HL-60/S4 treated with retinoic acid at 250 ng/mL for 4 days and 3 days (cell line): Measurements from ENCODE around the gene KANSL3.

ENCODE experiments used
- in situ Hi-C: fragments of 300-500 bp; cut with MboI; formaldehyde crosslinking; loops from 2 replicates; pipeline ENCODE4 v1.7.0; 2022; ENCODE audit warnings: low sequenced_read_pairs

The KANSL3 gene

GRCh38 chr2:96565111-96565510, 73.0 kb downstream of the KANSL3 start:
- in situ Hi-C loops: loop anchor here (25.0 kb wide), 1 partner anchor 153 kb away; no protein-coding TSS in a partner anchor

- in situ Hi-C loops: loop anchor here (25.0 kb wide), 1 partner anchor 152 kb away; no protein-coding TSS in a partner anchor
Observed at GRCh38 chr2:96564563-96564962, 73.5 kb downstream of the KANSL3 start.

- in situ Hi-C loops: loop anchor here (25.0 kb wide), 1 partner anchor 152 kb away; no protein-coding TSS in a partner anchor
Observed at GRCh38 chr2:96564026-96564425, 74.1 kb downstream of the KANSL3 start.

DNA sequence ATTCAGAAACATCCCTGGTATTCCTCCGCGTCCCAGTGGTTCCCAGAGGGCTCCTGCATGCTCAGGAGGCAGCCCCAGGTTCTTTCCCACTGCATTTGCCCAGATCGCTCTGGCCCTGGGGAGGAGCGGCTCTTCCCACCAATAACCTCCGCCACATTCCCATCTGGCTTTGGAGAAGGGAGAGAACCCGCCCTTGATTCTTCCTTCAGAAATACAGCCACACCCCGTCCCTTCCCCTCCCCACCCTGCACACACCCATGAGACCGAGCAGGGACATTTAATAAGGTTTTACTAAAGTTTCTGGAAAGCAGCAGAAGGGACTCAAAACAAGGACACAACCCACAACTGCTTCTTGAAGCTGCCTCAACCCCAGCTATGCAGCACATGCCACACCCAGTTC, 79.6 kb downstream of the KANSL3 start:
- in situ Hi-C loops: loop anchor here (25.0 kb wide), 1 partner anchor 146 kb away; no protein-coding TSS in a partner anchor

DNA sequence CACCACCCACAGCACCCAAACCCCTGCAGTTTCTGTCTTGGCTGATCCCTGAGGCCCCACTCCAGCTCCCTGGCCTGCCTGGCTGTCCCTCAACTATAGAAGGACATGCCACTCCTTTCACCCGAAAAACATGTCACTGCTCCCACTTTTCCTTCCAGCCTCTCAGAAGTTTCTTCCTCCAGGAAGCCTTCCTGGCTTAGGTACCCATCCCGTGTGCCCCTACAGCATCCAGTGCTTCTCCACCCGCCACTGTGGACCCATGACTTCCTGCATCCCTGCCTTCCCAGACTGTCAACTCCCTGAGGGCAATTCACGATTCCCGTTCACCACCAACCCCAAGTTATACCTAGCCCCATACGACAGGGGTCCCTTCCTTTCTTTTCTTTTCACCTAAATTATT, 80.1 kb downstream of the KANSL3 start:
- in situ Hi-C loops: loop anchor here (25.0 kb wide), 1 partner anchor 146 kb away; no protein-coding TSS in a partner anchor

DNA sequence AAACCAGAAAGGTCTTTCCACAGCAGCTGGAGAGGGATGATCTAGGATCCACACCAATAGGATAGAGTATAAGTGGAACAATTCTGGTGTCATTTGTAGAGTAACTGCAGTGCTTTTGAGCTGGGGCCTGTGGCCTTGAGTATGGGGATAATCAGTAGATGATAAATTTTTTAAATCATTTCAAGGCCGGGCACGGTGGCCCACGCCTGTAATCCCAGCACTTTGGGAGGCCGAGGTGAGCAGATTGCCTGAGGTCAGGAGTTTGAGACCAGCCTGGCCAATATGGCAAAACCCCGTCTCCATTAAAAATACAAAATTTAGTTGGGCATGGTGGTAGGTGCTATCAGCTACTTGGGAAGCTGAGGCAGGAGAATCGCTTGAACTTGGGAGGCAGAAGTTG, 80.7 kb downstream of the KANSL3 start:
- in situ Hi-C loops: loop anchor here (25.0 kb wide), 1 partner anchor 145 kb away; no protein-coding TSS in a partner anchor

DNA sequence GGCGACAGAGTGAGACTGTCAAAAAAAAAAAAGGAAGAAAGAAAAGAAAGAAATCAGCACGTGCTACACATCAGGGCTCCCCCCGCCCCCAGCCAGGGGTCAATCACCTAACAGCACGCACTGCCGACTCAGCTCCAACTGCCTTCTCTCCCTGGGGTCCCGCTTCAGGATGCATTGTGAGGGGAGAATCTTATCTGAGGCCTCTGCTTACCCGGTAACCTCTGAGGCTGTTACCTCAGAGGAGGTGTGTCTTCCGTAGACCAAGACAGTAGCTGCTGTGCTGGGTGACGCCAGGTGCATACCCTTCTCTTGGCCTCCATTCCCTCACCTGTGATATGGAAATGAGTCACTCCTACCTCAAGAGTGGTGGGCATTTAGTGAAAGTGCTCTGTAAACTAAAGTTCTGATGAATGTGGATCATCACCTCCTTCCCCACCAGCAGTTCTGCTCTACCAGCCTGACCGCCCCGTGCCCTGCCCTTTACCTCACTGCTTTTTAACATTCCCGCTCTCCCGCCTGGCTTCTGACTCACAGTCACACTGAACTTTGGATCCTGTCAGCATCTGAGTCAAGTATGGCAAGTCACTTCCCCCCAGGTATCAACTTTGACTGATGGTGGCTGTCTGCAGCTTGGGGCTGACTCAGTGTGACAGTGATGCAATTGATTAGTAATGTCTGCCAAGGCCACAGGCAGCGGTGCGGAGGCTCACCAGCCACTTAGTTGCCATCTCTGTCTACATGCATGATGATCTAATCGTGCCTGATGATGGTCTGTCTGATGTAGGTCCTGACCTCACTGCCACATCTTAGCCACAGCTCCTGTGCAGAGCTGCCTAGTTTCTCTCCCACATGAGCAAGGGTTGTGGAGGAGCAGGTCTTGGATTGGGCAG, 81.4 kb downstream of the KANSL3 start:
- in situ Hi-C loops: loop anchor here (25.0 kb wide), 1 partner anchor 144 kb away; no protein-coding TSS in a partner anchor

DNA sequence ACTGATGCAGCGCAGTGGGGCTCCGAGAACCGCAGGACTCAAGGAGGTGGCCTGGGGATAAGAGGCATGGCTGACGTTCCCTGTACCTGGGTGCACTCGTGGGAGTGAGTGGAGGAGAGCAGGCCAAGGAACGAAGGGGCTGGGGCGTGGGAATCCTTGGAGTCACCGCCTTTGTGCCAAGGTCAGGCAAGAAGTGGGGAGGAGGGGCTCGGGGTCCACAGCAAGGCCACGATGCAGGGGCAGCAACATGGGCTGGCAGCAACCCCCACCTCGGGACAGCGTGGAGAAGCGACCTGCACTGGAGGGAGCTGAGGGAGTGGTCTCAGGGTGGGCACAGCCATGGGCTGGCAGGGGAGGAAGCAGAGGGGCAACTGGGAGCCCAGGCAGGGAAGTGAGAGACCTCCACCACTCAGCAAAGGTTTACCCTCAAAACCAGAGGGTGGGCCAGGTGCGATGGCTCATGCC, 82.9 kb downstream of the KANSL3 start:
- in situ Hi-C loops: loop anchor here (25.0 kb wide), 1 partner anchor 143 kb away; no protein-coding TSS in a partner anchor

GRCh38 chr2:96554293-96555145, 83.6 kb downstream of the KANSL3 start:
- in situ Hi-C loops: loop anchor here (25.0 kb wide), 1 partner anchor 142 kb away; no protein-coding TSS in a partner anchor

- in situ Hi-C loops: loop anchor here (25.0 kb wide), 1 partner anchor 142 kb away; no protein-coding TSS in a partner anchor
Observed at GRCh38 chr2:96553957-96554292, 84.2 kb downstream of the KANSL3 start.

GRCh38 chr2:96553176-96553956, 84.7 kb downstream of the KANSL3 start:
- in situ Hi-C loops: loop anchor here (25.0 kb wide), 1 partner anchor 141 kb away; no protein-coding TSS in a partner anchor

DNA sequence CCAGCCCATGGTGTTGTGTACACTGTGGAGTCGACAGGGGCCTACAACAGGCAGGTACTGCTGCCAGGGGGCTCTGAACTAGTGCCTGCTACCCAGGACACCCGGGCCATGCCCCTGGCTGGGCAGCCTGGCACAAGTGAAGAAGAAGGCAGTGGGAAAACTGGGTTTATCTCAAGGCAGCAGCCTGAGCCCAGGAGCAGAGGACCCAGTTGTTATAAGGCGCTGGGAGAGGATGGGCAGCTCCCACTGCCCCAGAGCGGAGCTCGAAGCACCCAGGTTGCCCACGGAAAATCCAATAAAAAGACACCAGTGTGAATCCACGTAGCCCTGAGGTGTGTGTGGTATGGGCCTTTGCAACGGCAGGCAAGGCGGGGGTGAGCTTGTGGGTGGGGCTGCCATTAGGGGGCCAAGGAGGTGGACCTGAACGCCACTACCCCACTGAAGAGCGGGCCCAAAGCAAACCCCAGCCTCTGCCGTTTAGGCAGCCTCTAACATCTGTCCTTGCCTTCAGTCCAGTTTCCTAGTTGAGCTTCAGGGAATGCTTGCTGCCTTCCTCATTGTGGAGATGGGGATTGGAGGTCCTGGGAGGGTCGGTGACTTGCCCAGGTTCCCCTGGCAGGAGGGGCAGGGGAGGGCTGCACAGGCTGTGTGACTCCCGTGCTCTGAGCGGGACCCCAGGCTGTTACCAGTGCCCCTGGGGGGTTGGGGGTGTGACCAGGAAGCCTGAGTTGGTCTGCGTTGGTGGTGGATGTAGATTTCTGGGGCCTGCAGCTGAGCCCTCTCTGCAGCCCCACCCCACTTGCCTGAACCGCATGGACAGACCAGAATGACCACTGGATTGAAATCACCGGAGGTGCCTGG, 85.6 kb downstream of the KANSL3 start:
- in situ Hi-C loops: loop anchor here (25.0 kb wide), 1 partner anchor 140 kb away; no protein-coding TSS in a partner anchor

DNA sequence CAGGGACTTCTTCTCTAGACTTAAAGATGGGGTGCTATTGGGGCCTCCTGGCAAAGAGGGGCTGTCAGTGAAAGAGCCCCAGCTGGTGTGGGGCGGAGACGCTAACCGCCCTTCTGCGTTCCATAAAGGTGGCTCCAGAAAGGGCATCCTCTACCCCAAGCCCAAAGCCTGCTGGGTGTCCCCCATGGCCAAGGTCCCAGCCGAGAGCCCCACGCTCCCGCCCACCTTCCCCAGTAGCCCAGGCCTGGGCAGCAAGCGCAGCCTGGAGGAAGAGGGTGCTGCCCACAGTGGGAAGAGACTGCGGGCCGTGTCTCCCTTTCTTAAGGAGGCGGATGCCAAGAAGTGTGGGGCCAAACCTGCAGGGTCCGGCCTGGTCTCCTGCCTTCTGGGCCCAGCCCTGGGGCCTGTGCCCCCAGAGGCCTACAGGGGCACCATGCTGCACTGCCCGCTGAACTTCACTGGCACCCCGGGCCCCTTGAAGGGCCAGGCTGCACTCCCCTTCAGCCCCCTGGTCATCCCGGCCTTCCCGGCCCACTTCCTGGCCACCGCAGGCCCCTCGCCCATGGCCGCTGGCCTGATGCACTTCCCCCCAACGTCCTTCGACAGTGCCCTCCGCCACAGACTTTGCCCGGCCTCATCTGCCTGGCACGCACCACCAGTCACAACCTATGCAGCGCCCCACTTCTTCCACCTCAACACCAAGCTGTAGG, 86.4 kb downstream of the KANSL3 start:
- in situ Hi-C loops: loop anchor here (25.0 kb wide), 1 partner anchor 139 kb away; no protein-coding TSS in a partner anchor

DNA sequence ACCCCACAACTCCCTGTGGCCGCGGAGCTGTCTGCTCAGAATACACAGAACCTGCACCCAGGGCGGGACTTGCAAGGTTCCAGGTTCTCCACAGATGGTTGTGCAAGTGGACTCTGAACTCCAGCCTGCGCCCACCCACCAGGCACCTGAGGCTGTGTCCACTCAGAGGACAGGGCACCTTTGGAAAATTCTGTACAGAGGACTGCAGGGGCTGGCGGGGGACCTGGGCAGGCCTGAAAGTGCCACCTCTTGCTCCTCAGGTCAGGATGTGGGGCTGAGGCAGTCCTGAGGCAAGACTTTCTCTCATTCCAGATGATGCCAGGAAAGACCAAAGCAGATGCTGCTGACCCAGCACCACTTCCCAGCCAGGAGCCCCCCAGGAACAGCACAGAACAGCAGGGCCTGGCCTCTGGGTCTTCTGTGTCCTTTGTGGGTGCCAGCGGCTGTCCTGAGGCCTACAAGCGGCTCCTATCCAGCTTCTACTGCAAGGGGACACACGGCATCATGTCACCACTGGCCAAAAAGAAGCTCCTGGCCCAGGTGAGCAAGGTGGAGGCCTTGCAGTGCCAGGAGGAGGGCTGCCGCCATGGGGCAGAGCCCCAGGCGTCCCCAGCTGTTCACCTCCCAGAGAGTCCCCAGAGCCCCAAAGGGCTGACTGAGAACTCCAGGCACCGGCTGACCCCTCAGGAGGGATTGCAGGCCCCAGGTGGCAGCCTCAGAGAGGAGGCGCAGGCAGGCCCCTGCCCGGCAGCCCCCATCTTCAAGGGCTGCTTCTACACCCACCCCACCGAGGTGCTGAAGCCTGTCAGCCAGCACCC, 87.1 kb downstream of the KANSL3 start:
- in situ Hi-C loops: loop anchor here (25.0 kb wide), 1 partner anchor 139 kb away; no protein-coding TSS in a partner anchor

DNA sequence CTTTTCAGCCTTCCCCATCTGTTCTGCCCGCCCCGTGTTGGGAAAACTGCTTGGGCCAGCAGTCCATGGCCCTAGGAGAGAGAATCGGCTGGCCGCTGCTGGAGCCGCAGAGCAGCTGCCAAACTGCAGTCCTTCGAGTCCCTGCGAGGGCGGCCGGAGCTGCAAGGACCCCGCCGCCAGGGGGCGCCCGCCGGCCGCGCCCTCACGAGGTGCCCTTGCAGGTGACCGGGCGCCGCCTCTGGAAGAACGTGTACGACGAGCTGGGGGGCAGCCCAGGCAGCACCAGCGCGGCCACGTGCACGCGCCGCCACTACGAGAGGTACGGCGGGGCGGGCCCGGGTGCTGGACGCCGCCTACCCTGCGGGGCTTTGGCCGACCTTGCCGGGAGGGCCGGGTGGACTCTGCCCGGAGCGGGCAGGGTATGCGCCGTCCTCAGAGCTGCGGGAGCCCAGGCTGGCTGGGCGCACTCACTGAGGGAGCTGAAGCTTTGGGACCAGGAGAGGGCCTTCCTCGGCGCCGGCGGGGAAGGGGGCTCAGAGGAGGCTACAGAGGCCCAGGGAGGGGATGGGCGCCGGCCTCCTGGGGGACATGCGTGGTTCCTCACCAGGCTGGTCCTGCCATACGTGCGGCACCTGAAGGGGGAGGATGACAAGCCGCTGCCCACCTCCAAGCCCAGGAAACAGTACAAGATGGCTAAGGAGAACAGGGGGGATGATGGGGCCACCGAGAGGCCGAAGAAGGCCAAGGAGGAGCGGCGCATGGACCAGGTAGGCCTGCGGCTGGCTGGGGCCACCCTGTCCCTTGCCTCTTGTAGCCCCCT, 87.9 kb downstream of the KANSL3 start:
- in situ Hi-C loops: loop anchor here (25.0 kb wide), 1 partner anchor 138 kb away; no protein-coding TSS in a partner anchor

GRCh38 chr2:96549466-96549785, 88.7 kb downstream of the KANSL3 start:
- in situ Hi-C loops: no loop called here
